A673 (cell line): Measurements from ENCODE around the gene MOCOS. TPM values are rescaled to one million over a fixed set of nuclear protein-coding genes. Genes with fewer than 3 reads are reported as not detected.

Source experiments
- BruUV-seq: library from RNA; stranded (reverse); fragments of 400-500 nt; replicated peaks from 2 replicates; lab custom pipeline; 2021; lab: Mats Ljungman, UMichigan
- CTCF ChIA-PET: fragments of 300-600 bp; sonication (Branson Sonifier 250); formaldehyde crosslinking; loops from one replicate; lab custom pipeline; 2022; ENCODE audit warnings: antibody characterized with exemption; lab: Charles Lee
- POLR2A ChIA-PET: fragments of 300-600 bp; sonication (Branson Sonifier 250); formaldehyde crosslinking; loops from one replicate; lab custom pipeline; 2022; ENCODE audit warnings: antibody characterized with exemption; ENCODE audit not compliant: low non-redundant PET; lab: Charles Lee
- DNase-seq: peaks from one replicate; pipeline ENCODE4 v3.0.0-alpha.2; 2015; ENCODE audit warnings: low spot score
- H3K27ac ChIP-seq: fragments of 200-600 bp; sonication (generic); 2 replicates; pipeline ENCODE4 v1.5.1; 2016; ENCODE audit warnings: mixed run types, low read depth, mild to moderate bottlenecking, mixed read lengths, antibody characterized with exemption, low read length; ENCODE audit not compliant: poor library complexity, severe bottlenecking
- H3K27me3 ChIP-seq: fragments of 200-600 bp; sonication (generic); replicated peaks from 2 replicates; pipeline ENCODE4 v1.6.1; 2017; ENCODE audit warnings: mixed run types, low read depth, mild to moderate bottlenecking, mixed read lengths, antibody characterized with exemption, low read length; ENCODE audit not compliant: insufficient read depth, poor library complexity
- H3K36me3 ChIP-seq: fragments of 200-600 bp; sonication (generic); 2 replicates; pipeline ENCODE4 v1.6.1; 2016; ENCODE audit warnings: mixed run types, mild to moderate bottlenecking, mixed read lengths, antibody characterized with exemption, low read length; ENCODE audit not compliant: insufficient read depth, poor library complexity, severe bottlenecking
- H3K4me1 ChIP-seq: fragments of 200-600 bp; sonication (generic); 2 replicates; pipeline ENCODE4 v1.6.1; 2017; ENCODE audit warnings: mixed run types, mild to moderate bottlenecking, mixed read lengths, antibody characterized with exemption, low read length; ENCODE audit not compliant: insufficient read depth, poor library complexity, severe bottlenecking
- H3K4me3 ChIP-seq: fragments of 200-600 bp; sonication (generic); 2 replicates; pipeline ENCODE4 v1.5.1; 2016; ENCODE audit warnings: low read depth, mixed run types, mild to moderate bottlenecking, mixed read lengths, low read length; ENCODE audit not compliant: poor library complexity, severe bottlenecking
- H3K9me3 ChIP-seq: fragments of 200-600 bp; sonication (generic); 2 replicates; pipeline ENCODE4 v1.6.1; 2016; ENCODE audit warnings: mixed run types, low read depth, mild to moderate bottlenecking, mixed read lengths, antibody characterized with exemption, low read length; ENCODE audit not compliant: poor library complexity, severe bottlenecking
- CTCF ChIP-seq: fragments of 300-800, 200-600 bp; sonication (generic); conservative IDR thresholded peaks from 2 replicates; pipeline ENCODE4 v1.5.1; 2017; ENCODE audit warnings: low read depth, mild to moderate bottlenecking, antibody characterized with exemption, low read length, moderate library complexity, mixed read lengths
- EZH2 ChIP-seq: fragments of 200-600 bp; sonication (generic); IDR thresholded peaks from 2 replicates; pipeline ENCODE4 v1.6.1; 2017; ENCODE audit warnings: borderline replicate concordance, low read depth, mild to moderate bottlenecking, mixed read lengths, antibody characterized with exemption, low read length; ENCODE audit not compliant: poor library complexity, severe bottlenecking
- intact Hi-C: fragments of 100-400 bp; cut with micrococcal nuclease; formaldehyde crosslinking; loops from one replicate; pipeline ENCODE4 v1.10.0; 2022; ENCODE audit not compliant: unreplicated experiment
- total RNA-seq: library from RNA; stranded (reverse); gene quantifications from 2 replicates; pipeline ENCODE4 v1.2.3, GENCODE V29; 2021

MOCOS gene
- total RNA-seq, 1 experiment from 2014 or later: not detected

- peaks cover 75% of the 10 kb centered on the region for H3K36me3 ChIP-seq
Measured at GRCh38 chr18:36142751-36143150, 44.5 kb upstream of the MOCOS start.

GRCh38 chr18:36143391-36143790, 43.9 kb upstream of the MOCOS start:
- H3K27ac ChIP-seq: no peak overlapping the region
- ChIA-PET POLR2A (no interaction called here), CTCF (no interaction called here)
- no peaks in the 10 kb centered on the region for H3K9me3 ChIP-seq
- H3K36me3 ChIP-seq: peaks cover 73% of the 10 kb centered on the region
- intact Hi-C loops: no loop called here
- H3K4me1 ChIP-seq: no peaks in the 10 kb centered on the region
- H3K27me3 ChIP-seq: no peaks in the 10 kb centered on the region
- BruUV-seq: no TSS peak
- no peak for DNase-seq
- no peak for TF ChIP-seq CTCF
- TF ChIP-seq EZH2: no peak
- no peak overlapping the region for H3K4me3 ChIP-seq

More at GRCh38 chr18:36142751-36143150, 44.5 kb upstream of the MOCOS start:
- BruUV-seq: no TSS peak
- TF ChIP-seq CTCF: no peak
- TF ChIP-seq EZH2: no peak
- H3K27me3 ChIP-seq: no peaks in the 10 kb centered on the region
- H3K27ac ChIP-seq: no peak overlapping the region
- ChIA-PET POLR2A (no interaction called here), CTCF (no interaction called here)
- H3K9me3 ChIP-seq: no peaks in the 10 kb centered on the region
- intact Hi-C loops: no loop called here
- no peak for DNase-seq
- no peak overlapping the region for H3K4me3 ChIP-seq
- no peaks in the 10 kb centered on the region for H3K4me1 ChIP-seq

DNA sequence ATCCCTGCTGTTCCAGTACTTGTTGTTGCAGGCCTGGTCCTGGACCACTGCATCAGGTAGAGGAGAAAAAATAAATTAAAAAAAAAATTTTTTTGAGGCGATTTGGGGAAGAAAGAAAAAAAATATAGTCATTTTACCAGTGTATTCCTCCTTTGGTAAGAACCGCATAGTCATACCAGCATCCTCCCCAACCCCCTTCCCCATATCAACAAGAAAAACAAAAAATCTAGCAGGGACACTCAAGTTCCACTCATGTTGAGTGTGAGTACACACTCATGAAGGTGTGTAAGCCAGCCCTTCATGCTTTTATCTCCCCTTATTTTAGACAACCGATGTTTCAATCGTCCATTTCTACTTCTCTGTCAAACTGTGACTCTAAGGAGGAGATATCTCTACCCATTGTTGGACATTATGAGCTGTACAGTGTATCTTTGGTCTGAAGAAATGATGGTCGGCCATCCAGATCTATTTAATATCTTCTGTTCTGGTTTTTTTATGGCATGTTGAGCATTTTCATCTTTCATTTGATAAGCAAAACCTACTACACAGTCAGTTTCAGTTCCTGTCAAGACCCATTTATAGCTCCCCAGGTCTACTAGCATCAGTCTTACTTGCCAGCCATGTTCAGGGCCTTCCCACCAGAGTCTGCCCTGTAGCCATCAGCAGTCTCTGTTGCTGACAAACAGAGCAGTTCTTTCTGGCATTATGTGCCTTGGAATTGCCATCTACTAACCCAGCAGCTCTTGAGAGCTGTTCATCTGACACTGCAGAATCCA, 37.6 kb upstream of the MOCOS start:
- POLR2A ChIA-PET: no interaction called here
- intact Hi-C loops: no loop called here
- BruUV-seq: no TSS peak
- Histone ChIP-seq H3K4me1 (no peaks in the 10 kb centered on the region), H3K27ac (no peak overlapping the region), H3K9me3 (no peaks in the 10 kb centered on the region), H3K4me3 (no peak overlapping the region), H3K36me3 (peaks cover 60% of the 10 kb centered on the region), H3K27me3 (no peaks in the 10 kb centered on the region)
- CTCF ChIA-PET: no interaction called here
- TF ChIP-seq CTCF (no peak), EZH2 (no peak)
- DNase-seq: no peak
